Fibroblast of villous mesenchyme (primary cell): ENCODE measurements around the gene BLOC1S1. TPM values are rescaled to one million over a fixed set of nuclear protein-coding genes. Genes with fewer than 3 reads are reported as not detected.

Experiments
- DNase-seq: peaks from one replicate; pipeline ENCODE4 v3.0.0-alpha.2; 2010; ENCODE audit warnings: low read depth
- H3K4me3 ChIP-seq: 2 replicates; pipeline ENCODE4 v1.5.1; 2011; ENCODE audit warnings: low read depth, mild to moderate bottlenecking, low read length
- CTCF ChIP-seq: IDR thresholded peaks from 2 replicates; pipeline ENCODE4 v1.5.1; 2012; ENCODE audit warnings: low read depth, mild to moderate bottlenecking, low read length; ENCODE audit not compliant: insufficient read depth
- total RNA-seq: library from RNA; depleted of rRNA; stranded (reverse); fragments of >200 nt; gene quantifications from 2 replicates; pipeline ENCODE4 v1.2.3, GENCODE V29; 2012

The BLOC1S1 gene
- total RNA-seq, 1 donor = 36.3 TPM

GRCh38 chr12:55704824-55705718 lies 10.8 kb upstream of the BLOC1S1 start:
- TF ChIP-seq CTCF = no peak
- DNase-seq = no peak
- no peak overlapping the region for H3K4me3 ChIP-seq

GRCh38 chr12:55705782-55706402 lies 10.0 kb upstream of the BLOC1S1 start:
- no peak for DNase-seq
- H3K4me3 ChIP-seq = no peak overlapping the region
- peak; percentile 19 for TF ChIP-seq CTCF

- no peak for TF ChIP-seq CTCF
- no peak overlapping the region for H3K4me3 ChIP-seq
- no peak for DNase-seq
Observed at GRCh38 chr12:55706568-55707218, 9.2 kb upstream of the BLOC1S1 start.

GRCh38 chr12:55707219-55707671 lies 8.6 kb upstream of the BLOC1S1 start:
- no peak for TF ChIP-seq CTCF
- DNase-seq = no peak
- H3K4me3 ChIP-seq = peak overlapping the region; percentile 56

GRCh38 chr12:55707841-55708694 lies 7.8 kb upstream of the BLOC1S1 start, which contains the start of gene ITGA7:
Gene ITGA7, minus strand, starts transcription at chr12:55707904. Its CDS starts 222 bp downstream, at chr12:55707682.
- peak within 1 kb of the TSS; percentile 56 for H3K4me3 ChIP-seq
- DNase-seq = no peak
- no peak for TF ChIP-seq CTCF

GRCh38 chr12:55708695-55709233 lies 7.1 kb upstream of the BLOC1S1 start:
- no peak overlapping the region for H3K4me3 ChIP-seq

More at GRCh38 chr12:55708695-55709233, 7.1 kb upstream of the BLOC1S1 start:
- TF ChIP-seq CTCF = no peak
- no peak for DNase-seq
